Naive thymus-derived CD8-positive, alpha-beta T cell (primary cell): ENCODE results near the gene CAPRIN1. TPM values are rescaled to one million over a fixed set of nuclear protein-coding genes. Genes with fewer than 3 reads are reported as not detected.

ENCODE experiments used
- ATAC-seq, 2 donors: fragments of 150-1000 bp; cut with Tn5 transposase in 1 of 2; sonication (Bioruptor Pico), chemical (Tn5 transposase) in 1 of 2; 1 replicate in 1 of 2; 2 replicates in 1 of 2; pipeline ENCODE4 v1.10.0; 2021; ENCODE audit warnings: mild to moderate bottlenecking in 2 of 2, moderate library complexity in 2 of 2
- POLR2A ChIA-PET: fragments of 350-600 bp; sonication (Branson Sonifier 250); formaldehyde crosslinking; loops from one replicate; lab custom pipeline; 2021; ENCODE audit warnings: antibody characterized with exemption; lab: Charles Lee
- DNase-seq, 10 donors: peaks; one replicate each; pipeline versions ENCODE4 v3.0.0 to v3.0.0-alpha.2; 2020 to 2022
- H3K27ac Mint-ChIP-seq, 10 donors: one replicate each; pipeline ENCODE4 v1.8.0; 2020 to 2022; ENCODE audit warnings: mild to moderate bottlenecking in 10 of 10, mixed read lengths in 10 of 10, moderate library complexity in 4 of 10, inconsistent platforms in 1 of 10
- H3K27me3 Mint-ChIP-seq, 5 donors: one replicate each; pipeline ENCODE4 v1.8.0; 2021 to 2022; ENCODE audit warnings: mixed read lengths in 5 of 5
- H3K36me3 Mint-ChIP-seq, 3 donors: one replicate each; pipeline ENCODE4 v1.8.0; 2020 to 2022; ENCODE audit warnings: mixed read lengths in 3 of 3, mild to moderate bottlenecking in 2 of 3, inconsistent platforms in 1 of 3
- H3K4me1 Mint-ChIP-seq, 4 donors: one replicate each; pipeline ENCODE4 v1.8.0; 2021 to 2022; ENCODE audit warnings: mixed read lengths in 4 of 4
- H3K4me3 Mint-ChIP-seq, 10 donors: one replicate each; pipeline ENCODE4 v1.8.0; 2020 to 2022; ENCODE audit warnings: mild to moderate bottlenecking in 10 of 10, mixed read lengths in 10 of 10, moderate library complexity in 6 of 10, inconsistent platforms in 1 of 10
- H3K9me3 Mint-ChIP-seq, 9 donors: one replicate each; pipeline ENCODE4 v1.8.0; 2020 to 2022; ENCODE audit warnings: mixed read lengths in 9 of 9, mild to moderate bottlenecking in 3 of 9, inconsistent platforms in 1 of 9, moderate library complexity in 1 of 9
- polyA plus RNA-seq, 3 donors: library from polyadenylated mRNA; unstranded; fragments of 300-500 nt; fragmentation: Illumina TruSeq; gene quantifications; one replicate each; pipeline ENCODE4 v1.2.3, GENCODE V29; 2021
- total RNA-seq, 8 experiments: library from RNA in 2 of 8; stranded (reverse) in 2 of 8; gene quantifications; one replicate each; pipeline ENCODE4 v1.2.3 and lab custom pipeline; 2021 to 2026

CAPRIN1 gene
- total and polyA plus RNA-seq, 5 experiments from 2014 or later = 42.0 to 163 (median 82.5) TPM

GRCh38 chr11:34029176-34029575, 22.4 kb upstream of the CAPRIN1 start:
- no peak overlapping the region for H3K27ac Mint-ChIP-seq
- peaks cover 0 to 2% (median 0%) of the 10 kb centered on the region in 5 donors for H3K27me3 Mint-ChIP-seq
- DNase-seq (no peak), ATAC-seq (no peak)
- H3K36me3 Mint-ChIP-seq = no peaks in the 10 kb centered on the region
- no peaks in the 10 kb centered on the region for H3K9me3 Mint-ChIP-seq
- no peaks in the 10 kb centered on the region for H3K4me1 Mint-ChIP-seq
- H3K4me3 Mint-ChIP-seq = no peak overlapping the region
- POLR2A ChIA-PET = interaction anchor here (0.5 kb wide), 1 partner anchor 398 kb away, joined by 3 read pairs; no protein-coding TSS in a partner anchor

- Mint-ChIP-seq H3K27me3 (peaks cover 0 to 2% (median 0%) of the 10 kb centered on the region in 5 donors), H3K36me3 (no peaks in the 10 kb centered on the region), H3K9me3 (no peaks in the 10 kb centered on the region), H3K27ac (no peak overlapping the region), H3K4me1 (no peaks in the 10 kb centered on the region), H3K4me3 (no peak overlapping the region)
- POLR2A ChIA-PET = no interaction called here
- DNase-seq (no peak), ATAC-seq (no peak)
These were observed 21.1 kb upstream of the CAPRIN1 start for GRCh38 chr11:34030382-34030781.

- POLR2A ChIA-PET = interaction anchor here (0.6 kb wide), 1 partner anchor 37 kb away, joined by 3 read pairs; no protein-coding TSS in a partner anchor
These were observed 18.1 kb upstream of the CAPRIN1 start for GRCh38 chr11:34033399-34033798.

GRCh38 chr11:34034053-34034452, 17.5 kb upstream of the CAPRIN1 start:
- Mint-ChIP-seq H3K36me3 (no peaks in the 10 kb centered on the region), H3K27ac (no peak overlapping the region), H3K4me1 (no peaks in the 10 kb centered on the region), H3K4me3 (no peak overlapping the region), H3K9me3 (no peaks in the 10 kb centered on the region), H3K27me3 (peaks cover 0 to 2% (median 0%) of the 10 kb centered on the region in 5 donors)
- ATAC-seq (no peak), DNase-seq (no peak)
- POLR2A ChIA-PET = interaction anchor here (0.6 kb wide), 1 partner anchor 36 kb away, joined by 3 read pairs; no protein-coding TSS in a partner anchor

More at GRCh38 chr11:34033399-34033798, 18.1 kb upstream of the CAPRIN1 start:
- DNase-seq = no peak
- H3K4me1 Mint-ChIP-seq = no peaks in the 10 kb centered on the region
- peaks cover 0 to 2% (median 0%) of the 10 kb centered on the region in 5 donors for H3K27me3 Mint-ChIP-seq
- H3K4me3 Mint-ChIP-seq = no peak overlapping the region
- peak overlapping the region in 1 of 10 donors; percentile 39 for H3K27ac Mint-ChIP-seq
- no peaks in the 10 kb centered on the region for H3K9me3 Mint-ChIP-seq
- no peaks in the 10 kb centered on the region for H3K36me3 Mint-ChIP-seq
- no peak for ATAC-seq

- ATAC-seq = no peak
- no peak overlapping the region for H3K4me3 Mint-ChIP-seq
- H3K27me3 Mint-ChIP-seq = no peaks in the 10 kb centered on the region
- POLR2A ChIA-PET = no interaction called here
- H3K27ac Mint-ChIP-seq = no peak overlapping the region
- H3K9me3 Mint-ChIP-seq = no peaks in the 10 kb centered on the region
- H3K36me3 Mint-ChIP-seq = no peaks in the 10 kb centered on the region
- DNase-seq = no peak
- H3K4me1 Mint-ChIP-seq = no peaks in the 10 kb centered on the region
These were observed 15.1 kb upstream of the CAPRIN1 start for GRCh38 chr11:34036456-34036855.

- Mint-ChIP-seq H3K4me3 (no peak overlapping the region), H3K9me3 (no peaks in the 10 kb centered on the region)
- POLR2A ChIA-PET = no interaction called here
These were observed 14.5 kb upstream of the CAPRIN1 start for GRCh38 chr11:34037016-34037415.

GRCh38 chr11:34040571-34040970, 11.0 kb upstream of the CAPRIN1 start:
- H3K27ac Mint-ChIP-seq = no peak overlapping the region

More at GRCh38 chr11:34037016-34037415, 14.5 kb upstream of the CAPRIN1 start:
- Mint-ChIP-seq H3K27ac (no peak overlapping the region), H3K36me3 (no peaks in the 10 kb centered on the region), H3K27me3 (no peaks in the 10 kb centered on the region), H3K4me1 (no peaks in the 10 kb centered on the region)
- DNase-seq = no peak
- no peak for ATAC-seq

GRCh38 chr11:34044664-34045485, 6.7 kb upstream of the CAPRIN1 start:
- Mint-ChIP-seq H3K36me3 (no peaks in the 10 kb centered on the region), H3K27ac (no peak overlapping the region), H3K4me1 (peaks cover 0 to 7% (median 5%) of the 10 kb centered on the region in 4 donors), H3K9me3 (no peaks in the 10 kb centered on the region), H3K27me3 (peaks cover 3 to 13% (median 6%) of the 10 kb centered on the region in 5 donors), H3K4me3 (no peak overlapping the region)
- DNase-seq = no peak
- POLR2A ChIA-PET = no interaction called here
- no peak for ATAC-seq

More at GRCh38 chr11:34040571-34040970, 11.0 kb upstream of the CAPRIN1 start:
- no peak for ATAC-seq
- Mint-ChIP-seq H3K4me1 (peaks cover 0 to 5% (median 3%) of the 10 kb centered on the region in 4 donors), H3K27me3 (peaks cover 3 to 12% (median 6%) of the 10 kb centered on the region in 5 donors), H3K36me3 (no peaks in the 10 kb centered on the region), H3K9me3 (no peaks in the 10 kb centered on the region), H3K4me3 (no peak overlapping the region)
- POLR2A ChIA-PET = no interaction called here
- no peak for DNase-seq

- DNase-seq (no peak), ATAC-seq (no peak)
- H3K27me3 Mint-ChIP-seq = peaks cover 3 to 13% (median 6%) of the 10 kb centered on the region in 5 donors
- peaks cover 11 to 19% (median 16%) of the 10 kb centered on the region in 4 donors for H3K4me1 Mint-ChIP-seq
- peak overlapping the region in 1 of 10 donors; percentile 5 for H3K27ac Mint-ChIP-seq
- no peaks in the 10 kb centered on the region for H3K9me3 Mint-ChIP-seq
- POLR2A ChIA-PET = no interaction called here
- H3K4me3 Mint-ChIP-seq = no peak overlapping the region
- peaks cover 0 to 2% (median 2%) of the 10 kb centered on the region in 3 donors for H3K36me3 Mint-ChIP-seq
These were observed 2.5 kb upstream of the CAPRIN1 start for GRCh38 chr11:34049028-34049427.

- H3K36me3 Mint-ChIP-seq = peaks cover 0 to 8% (median 8%) of the 10 kb centered on the region in 3 donors
- POLR2A ChIA-PET = interaction anchor here (0.7 to 5.9 kb wide), 12 partner anchors 11 to 1088 kb away, joined by 3 to 102 read pairs (median 3); partner anchors contain the start of genes ABTB2, CD44, FBXO3 and NAT10
- DNase-seq (no peak), ATAC-seq (peak in 1 of 2 donors; percentile 11)
- H3K4me3 Mint-ChIP-seq = peak overlapping the region; percentile 58 to 97 (median 84)
- no peaks in the 10 kb centered on the region for H3K27me3 Mint-ChIP-seq
- H3K4me1 Mint-ChIP-seq = peaks cover 11 to 33% (median 20%) of the 10 kb centered on the region in 4 donors
- H3K27ac Mint-ChIP-seq = peak overlapping the region; percentile 75 to 98 (median 92)
- H3K9me3 Mint-ChIP-seq = no peaks in the 10 kb centered on the region
These were observed 766 bp upstream of the CAPRIN1 start for GRCh38 chr11:34050581-34051348.

- POLR2A ChIA-PET = interaction anchor here (0.9 to 5.9 kb wide), 7 partner anchors 47 to 1087 kb away, joined by 3 to 102 read pairs (median 3); partner anchors contain the start of genes CD44 and NAT10
- peak; percentile 62 to 64 for ATAC-seq
These were observed 591 bp downstream of the CAPRIN1 start for GRCh38 chr11:34052036-34052607.

More at GRCh38 chr11:34052036-34052607, 591 bp downstream of the CAPRIN1 start:
- Mint-ChIP-seq H3K9me3 (no peaks in the 10 kb centered on the region), H3K4me3 (peak overlapping the region; percentile 94 to 99 (median 98)), H3K36me3 (peaks cover 0 to 9% (median 8%) of the 10 kb centered on the region in 3 donors), H3K27me3 (no peaks in the 10 kb centered on the region), H3K4me1 (peaks cover 11 to 46% (median 29%) of the 10 kb centered on the region in 4 donors), H3K27ac (peak overlapping the region in 9 of 10 donors; percentile 95 to 99 (median 98))
- DNase-seq = peak; percentile 77 to 94 (median 87)
